GM21367 (cell line): Measurements from ENCODE around the gene CFAP91.
A peak's percentile ranks its signal among the peaks of the same experiment; 100 is the strongest.
"Not testable (repeated sequence)": the region's sequence is repeated elsewhere in the genome, so short reads cannot be mapped to it uniquely, and the experiment has no call there.

Experiments used
- ATAC-seq: cut with Tn5 transposase; IDR thresholded peaks from one replicate; pipeline ENCODE4 v1.9.1; 2021; ENCODE audit not compliant: unreplicated experiment

CFAP91 gene

DNA sequence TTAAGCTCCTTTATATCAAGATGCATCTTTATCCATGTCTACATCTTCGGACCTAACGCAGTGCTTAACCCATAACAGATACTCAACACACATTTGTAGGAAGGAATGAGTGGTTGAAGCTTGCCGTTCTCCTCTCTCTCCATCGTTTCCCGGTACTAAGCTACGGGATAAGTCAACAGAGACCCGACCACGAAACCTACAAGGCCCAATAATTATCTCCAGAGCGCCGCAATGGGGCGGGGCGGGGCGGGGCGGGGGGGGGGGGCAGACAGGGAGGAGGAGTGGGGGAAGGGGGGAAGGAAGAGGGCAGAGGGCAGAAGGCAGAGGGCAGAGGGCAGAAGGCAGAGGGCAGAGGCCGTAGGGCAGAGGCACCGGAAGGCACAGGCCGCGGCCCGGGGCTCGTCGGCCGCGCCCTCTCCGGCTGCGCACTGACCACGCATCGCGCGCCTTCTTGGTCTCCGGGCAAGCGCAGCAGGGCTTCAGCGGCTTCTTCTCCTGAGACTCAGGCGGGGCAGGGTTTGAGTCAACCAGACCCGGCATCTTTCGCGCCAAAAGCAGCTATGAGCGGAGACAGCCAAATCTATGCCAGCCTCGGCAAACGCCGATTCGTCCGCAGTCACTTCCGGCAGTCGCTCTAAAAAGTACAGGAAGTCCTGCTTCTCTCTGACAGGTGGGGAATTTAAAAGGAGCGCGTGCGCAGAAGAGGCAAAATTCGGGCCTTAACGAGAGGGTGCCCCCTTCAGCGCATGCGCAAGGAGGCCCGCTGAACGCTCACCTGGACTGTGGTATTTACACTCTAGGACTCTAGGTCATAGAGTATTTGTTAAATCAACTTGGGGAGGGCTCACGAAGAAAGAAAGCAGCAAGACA lies 25.8 kb upstream of the CFAP91 start, which contains the start of gene COX17:
TSS of gene COX17 (minus strand) at position 636 of the 870 bp plus-strand sequence. CDS start at position 540, 96 bp downstream.
- ATAC-seq: peak; percentile 85

DNA sequence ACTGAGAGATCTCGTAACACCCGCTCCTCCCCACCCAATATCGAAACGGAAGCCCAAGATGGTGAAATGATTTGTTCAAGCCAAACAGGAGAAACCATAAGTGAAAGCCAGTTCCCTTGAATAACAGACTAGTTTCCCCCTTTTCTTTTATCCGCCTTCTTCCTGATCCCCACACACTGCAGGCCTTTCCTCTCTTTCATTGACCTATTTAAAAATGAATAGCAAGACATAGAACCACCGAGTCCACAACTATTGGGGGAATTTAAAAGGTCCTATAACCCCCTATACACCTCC lies 25.2 kb upstream of the CFAP91 start:
- no peak for ATAC-seq

DNA sequence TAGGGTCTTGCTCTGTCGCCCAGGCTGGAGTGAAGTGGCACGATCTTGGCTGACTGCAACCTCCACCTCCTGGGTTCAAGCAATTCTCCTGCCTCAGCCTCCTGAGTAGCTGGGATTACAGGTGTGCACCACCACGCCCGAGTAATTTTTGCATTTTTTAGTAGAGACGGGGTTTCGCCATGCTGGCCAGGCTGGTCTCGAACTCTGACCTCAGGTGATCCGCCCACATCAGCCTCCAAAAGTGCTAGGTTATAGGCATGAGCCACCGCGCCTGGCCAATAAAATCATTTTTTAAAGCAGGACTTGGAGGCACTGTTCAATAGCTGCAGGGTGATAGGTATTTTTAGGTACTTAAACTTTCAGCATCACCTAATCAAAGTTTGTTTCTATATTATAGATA lies 24.6 kb upstream of the CFAP91 start:
- not testable (repeated sequence) for ATAC-seq

DNA sequence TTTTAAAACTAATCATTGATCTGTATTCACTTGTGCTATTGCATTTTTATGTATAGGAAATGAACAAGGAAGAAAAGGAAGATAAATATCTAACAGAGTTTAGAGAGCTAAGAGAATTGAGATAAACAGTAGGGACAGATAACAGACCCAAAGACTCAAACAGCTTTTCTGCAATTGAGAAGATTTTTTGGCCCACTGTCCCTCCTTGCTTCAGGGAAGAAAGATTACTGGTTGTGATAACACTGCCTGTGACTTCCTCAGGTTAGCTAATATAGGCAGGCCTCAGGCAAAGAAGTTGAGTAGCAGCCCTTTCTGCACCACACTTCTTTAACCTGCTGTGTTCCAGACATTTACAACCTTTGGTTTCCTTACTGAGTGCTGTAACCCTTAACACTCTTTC lies 22.9 kb upstream of the CFAP91 start:
- no peak for ATAC-seq

DNA sequence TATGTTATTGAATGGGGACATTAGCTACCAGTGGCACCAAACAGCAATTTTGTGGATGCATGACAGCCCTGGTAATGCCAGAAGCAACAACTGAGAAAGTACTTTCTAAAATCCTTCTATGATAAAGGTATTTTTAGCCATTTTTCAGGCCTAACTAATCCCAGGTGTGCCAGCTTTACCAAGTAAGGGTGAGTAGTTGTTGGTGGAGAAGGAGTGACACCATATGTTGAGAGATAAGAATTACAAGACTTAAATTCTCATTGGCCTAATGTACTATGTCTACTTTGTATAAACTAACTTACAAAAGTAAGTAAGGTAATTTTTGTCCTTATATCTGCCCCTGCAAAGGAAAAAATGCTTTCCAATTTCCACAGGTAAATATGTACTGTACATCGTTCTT lies 21.5 kb upstream of the CFAP91 start:
- no peak for ATAC-seq

DNA sequence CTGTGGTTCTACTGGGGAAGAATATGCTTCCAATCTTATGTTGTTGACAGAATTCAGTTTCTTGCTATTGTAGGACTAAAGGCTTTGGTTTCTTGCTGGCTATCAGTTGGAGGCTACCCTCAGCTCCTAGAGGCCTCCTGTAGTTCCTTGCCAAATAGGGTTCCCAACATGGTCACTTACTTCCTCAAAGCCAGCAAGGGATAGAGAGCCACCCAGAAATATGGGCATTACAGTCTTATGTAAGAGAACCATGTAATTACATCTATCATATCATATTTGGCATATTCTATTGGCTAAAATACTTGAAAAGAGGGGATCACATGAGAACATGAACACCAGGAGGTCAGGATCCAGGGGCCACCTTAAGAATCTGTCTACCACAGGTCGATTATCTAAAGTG lies 19.4 kb upstream of the CFAP91 start:
- no peak for ATAC-seq

DNA sequence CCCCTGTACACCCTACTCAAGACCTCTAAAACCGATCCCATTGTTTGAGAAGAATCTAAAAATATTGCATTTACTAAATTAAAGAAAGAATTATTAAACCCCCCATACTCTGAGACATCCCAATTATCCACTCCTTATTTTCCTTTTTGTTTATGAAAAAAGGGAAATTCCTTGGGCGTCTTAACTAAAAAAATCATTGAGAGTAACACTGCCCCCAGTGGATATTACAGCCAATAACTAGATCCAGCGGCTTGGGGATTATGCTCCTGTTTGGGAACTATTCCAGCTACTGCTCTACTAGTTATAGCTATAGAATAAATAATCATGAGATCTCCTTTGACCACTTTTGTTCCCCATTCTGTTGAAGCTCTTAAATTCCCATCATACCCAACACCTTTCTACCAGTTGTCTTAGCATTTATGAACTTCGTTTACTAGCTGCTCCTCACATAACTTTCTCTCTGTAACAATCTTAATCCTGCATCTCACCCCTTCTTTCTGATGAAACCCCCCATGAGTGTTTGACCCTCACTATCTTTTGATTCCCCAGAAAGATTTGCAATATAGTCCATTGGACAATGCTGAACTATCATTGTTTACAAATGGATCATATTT lies 12.7 kb upstream of the CFAP91 start:
- ATAC-seq: no peak

DNA sequence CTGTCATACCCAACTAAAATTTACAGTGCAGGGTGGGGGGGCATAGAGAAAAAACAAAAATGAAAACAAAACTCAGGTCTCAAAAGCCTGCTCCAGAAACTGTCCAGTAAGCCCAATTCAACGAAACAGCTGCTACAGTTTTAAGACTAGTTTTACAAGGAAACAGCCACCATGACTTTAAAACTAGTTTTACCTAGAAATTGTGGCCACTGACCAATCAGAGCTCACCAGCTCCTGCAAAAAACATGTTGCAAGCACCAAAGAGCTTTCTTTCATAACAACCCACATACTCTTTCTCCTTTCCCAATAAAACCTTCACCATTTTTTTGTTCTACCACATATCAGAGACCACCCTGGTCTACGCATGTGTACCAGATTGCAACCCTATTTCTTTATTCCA lies 7.3 kb upstream of the CFAP91 start:
- ATAC-seq: no peak

DNA sequence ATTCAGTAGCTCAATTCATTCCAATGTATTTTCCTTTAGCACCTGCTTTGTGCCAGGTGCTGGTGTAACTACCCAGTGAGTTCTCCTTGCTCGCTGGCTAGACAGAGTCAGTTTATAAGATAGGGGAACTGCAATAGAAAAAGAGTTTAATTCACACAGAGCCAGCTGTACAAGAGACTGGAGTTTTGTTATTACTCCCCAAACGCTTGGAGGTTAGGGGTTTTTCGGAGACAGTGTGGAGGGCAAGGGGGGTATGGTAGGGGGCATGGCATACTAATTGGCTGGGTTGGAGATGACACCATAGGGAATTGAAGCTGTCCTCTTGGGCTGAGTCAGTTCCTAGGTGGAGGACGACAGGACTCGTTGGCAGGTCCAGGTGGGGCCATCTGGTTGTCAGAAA lies 5.4 kb upstream of the CFAP91 start:
- ATAC-seq: no peak

DNA sequence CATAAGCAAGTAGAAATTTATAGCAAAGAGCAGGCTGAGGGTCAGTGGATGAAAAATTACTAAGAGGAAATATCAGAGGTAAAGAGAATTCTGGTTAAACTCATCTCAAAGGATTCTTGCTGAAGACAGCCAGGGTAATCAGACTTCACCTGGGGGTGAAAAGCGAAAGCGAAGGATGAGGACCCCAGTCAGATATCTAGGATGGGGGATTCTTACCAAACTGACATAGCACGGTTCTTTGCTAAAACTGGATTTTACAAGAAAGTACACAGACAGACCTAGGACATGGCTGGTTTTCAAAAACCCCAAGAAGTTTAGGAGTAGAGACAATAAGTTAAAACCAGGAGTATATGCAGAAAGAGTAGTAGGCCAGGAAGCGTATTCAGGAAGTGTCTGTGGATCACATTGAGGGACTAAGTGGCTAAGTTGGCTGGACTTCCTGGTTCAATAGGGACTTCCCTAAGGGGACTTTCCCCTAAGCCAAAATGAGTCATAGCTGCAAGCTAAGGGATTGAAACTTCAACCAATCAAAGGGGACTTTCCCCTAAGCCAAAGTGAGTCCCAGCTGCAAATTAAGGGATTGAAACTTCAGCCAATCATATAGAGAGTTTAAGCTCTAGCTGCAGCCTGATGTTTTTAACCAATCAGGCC lies 2.4 kb upstream of the CFAP91 start:
- ATAC-seq: no peak

DNA sequence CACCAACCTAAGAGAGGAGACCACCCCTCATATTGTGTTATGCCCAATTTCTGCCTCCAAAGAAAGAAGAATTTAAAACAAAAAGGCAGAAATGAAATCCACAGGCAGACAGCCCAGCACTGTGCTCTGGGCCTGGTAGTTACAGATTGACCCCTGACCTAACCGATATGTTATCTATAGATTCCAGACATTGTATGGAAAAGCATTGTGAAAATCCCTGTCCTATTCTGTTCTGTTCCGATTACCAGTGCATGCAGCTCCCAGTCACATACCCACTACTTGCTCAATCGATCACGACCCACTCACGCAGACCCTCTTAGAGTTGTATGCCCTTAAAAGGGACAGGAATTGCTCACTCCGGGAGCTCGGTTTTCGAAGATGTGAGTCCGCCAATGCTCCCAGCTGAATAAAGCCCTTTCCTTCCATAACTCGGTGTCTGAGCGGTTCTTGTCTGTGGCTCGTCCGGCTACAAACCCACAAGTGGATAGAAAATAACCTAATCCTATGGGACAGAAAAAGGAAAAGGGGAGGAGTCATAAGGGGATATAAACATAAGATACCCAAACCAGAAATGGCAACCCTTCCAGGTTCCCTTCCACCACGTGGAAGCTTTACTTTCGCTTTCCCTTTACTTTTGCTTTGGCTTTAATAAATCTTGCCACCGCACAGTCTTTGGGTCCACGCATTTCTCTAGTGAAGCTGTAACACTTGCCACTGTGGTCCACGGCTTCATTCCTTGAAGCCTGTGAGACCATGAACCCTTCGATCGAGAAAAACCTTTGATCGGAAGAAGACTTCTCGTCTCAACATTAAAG lies 1.7 kb upstream of the CFAP91 start:
- ATAC-seq: no peak

DNA sequence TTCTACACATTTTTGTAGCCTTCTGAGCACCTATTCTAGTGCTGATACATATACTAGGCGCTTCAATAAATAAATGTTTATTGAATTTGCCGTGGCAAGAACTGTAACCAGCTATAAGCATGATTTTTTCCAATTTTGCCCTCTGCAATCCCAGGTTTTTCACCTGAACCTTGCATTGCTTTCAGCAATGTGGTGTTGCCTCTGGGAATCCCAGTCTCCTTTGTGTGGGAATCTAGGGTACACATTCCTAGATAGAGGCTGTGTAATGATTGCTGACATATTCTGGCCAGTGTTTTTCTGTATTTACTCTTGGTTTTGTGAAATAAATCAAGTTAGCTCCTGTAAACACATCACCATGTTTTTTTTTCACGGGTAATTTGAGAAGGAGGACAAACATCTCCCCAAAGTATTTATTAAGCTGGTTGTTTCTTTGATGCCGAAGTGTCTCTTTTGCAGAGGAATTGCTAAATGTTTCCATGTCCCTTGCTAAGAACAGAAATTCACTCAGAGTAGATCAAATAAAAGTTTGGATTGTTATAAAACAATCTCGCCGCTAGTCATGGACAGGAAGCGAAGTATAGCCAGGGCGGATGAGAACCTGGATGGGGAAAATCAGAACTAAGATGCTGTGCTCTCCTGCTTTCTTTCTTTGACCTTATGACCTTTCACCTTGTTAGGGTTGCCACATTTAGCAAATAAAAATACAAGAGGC lies 1.2 kb downstream of the CFAP91 start:
- ATAC-seq: no peak

DNA sequence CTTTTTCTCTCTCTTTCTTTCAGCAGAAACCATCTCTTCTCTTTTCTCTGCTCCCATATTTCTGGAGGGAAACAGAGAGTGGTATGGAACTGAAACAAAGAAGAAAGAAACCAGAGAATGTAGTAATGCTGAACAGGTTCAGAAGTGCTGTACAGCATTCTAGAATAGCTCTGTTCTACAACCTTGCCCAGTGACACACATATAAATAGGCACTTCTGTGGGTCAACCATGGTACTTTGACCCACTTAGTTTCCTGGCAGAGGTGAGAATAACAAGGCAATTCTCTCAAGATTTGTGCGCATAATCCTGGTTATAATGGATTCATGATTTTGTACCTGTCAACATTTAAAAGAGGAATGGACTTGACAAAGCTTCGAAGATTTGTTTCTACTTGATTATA lies 12.3 kb downstream of the CFAP91 start:
- ATAC-seq: no peak

DNA sequence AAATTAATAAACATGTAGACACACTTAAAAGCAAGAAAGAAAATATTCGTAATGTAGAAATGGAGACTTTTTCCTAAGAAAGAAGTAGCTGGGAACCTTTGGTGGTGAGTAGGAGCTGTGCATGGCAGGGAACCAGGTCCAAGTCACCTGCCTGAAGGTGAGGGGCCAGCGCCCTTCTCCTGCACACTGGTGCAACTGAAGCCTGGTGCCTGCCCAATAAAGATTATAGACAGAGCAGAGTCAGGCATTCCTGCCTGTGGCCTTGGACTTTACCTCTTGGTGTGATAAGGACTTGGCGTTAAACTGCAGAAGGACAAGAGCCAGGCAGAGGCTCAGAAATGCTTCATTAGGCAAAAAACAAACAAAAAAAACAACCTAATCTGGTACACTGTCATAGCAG lies 14.2 kb downstream of the CFAP91 start:
- no peak for ATAC-seq

DNA sequence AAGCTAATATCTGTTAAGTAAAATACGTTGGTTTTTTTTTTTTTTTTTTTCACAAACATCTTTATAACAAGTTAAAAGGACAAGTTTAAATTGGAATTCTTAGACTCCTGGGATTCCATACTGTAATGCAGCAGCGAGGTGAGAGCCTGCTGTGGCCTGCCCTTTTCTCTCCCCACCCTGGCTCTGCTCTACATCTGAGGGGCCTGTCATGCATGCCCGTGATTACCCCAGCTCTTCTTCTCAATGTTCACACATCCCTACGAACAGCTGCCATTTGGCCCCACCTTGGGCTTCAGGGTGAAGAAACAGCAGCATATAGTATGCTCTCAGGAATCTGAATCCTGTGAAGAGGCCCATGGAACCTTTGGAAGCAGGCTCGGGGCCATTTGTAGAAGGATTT lies 14.7 kb downstream of the CFAP91 start:
- no peak for ATAC-seq

DNA sequence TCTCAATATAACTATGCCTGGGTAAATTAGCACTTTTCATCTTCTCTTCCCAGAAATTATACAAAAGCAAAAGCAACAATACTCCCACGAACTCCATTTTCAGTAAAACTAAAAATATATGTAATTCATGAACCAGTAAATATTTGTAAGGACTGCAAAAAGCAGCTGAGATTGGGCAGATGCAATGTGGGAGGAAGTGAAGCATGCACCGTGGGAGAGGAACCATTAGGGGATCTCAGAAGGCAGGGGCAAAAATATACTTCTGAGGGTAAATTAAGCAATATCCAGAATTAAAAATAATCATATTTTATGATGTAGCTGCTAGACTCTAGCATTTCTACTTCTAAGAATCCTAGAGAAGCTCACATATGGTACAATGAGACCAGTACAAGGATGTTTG lies 20.2 kb downstream of the CFAP91 start:
- ATAC-seq: no peak

DNA sequence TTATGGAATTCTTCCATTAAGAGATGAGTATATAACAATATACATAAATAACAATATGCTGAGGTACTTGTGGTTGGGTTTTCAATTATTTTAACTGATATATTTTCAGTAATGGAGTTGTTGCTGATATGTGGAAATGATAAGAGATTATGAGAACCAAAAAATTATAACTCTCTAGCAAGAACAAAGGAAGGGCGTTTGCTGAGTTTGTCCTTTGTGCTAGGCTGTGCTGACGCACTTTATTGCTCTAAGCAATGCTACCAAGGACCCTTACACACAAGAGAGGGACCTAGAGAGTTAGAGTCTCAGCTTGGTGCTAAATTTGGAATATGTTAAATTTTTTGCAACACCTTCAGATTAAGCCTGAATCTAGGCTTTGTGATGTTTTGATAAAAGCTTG lies 24.1 kb downstream of the CFAP91 start:
- no peak for ATAC-seq

DNA sequence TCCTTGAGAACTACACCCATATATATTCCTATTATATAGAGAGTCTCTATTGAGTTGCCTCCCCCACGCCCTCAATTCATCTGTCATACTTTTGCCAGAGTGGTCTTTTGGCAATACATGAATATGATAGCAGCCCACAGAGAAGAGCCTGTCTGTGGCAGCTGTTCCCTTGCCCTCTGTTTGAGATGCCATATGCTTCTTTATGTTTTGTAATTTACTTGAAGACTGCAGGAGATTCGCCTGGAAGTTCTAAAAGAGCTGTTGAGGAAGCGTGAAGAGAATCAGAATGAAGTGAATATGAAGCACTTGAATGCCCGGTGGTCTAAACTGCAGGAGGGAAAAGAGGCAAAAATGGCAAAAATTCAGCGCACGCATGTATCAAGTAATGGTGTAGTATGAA lies 27.2 kb downstream of the CFAP91 start:
- no peak for ATAC-seq

DNA sequence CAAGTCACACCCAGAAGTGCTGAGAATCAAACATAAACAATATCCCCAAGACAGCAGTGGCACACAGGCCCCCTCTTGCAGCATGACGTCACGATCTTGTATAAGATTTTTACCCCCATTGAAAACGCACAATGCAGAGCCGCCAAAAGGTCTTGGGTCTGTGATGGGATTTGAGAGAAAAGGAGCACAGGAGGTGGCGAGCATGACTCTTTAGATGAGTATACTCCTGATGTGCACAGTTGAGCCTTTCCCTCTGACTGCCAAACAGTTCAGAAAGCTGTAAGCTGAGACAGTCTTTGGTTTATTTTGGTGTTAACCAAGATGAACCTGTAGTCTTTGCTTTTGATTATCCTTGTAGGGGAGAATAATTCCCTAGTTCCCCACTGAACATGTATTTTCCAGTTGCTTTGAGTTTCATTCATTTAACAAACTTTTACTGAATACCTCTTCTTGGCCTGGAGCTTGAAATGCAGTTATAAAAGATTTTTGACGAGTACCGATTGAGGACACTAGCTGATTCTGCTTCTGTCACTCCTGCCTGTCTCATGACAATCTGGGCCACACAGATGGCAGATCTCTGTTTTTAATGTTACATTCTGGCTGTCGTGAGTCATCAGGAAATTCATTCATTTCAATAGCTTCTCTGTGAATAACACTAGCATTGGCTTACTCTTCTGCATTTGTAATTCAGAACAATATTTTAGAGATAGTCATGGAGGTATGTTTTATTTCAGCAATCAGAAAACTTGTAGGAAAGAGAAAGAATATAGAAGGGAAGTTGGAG lies 28.9 kb downstream of the CFAP91 start:
- ATAC-seq: no peak

DNA sequence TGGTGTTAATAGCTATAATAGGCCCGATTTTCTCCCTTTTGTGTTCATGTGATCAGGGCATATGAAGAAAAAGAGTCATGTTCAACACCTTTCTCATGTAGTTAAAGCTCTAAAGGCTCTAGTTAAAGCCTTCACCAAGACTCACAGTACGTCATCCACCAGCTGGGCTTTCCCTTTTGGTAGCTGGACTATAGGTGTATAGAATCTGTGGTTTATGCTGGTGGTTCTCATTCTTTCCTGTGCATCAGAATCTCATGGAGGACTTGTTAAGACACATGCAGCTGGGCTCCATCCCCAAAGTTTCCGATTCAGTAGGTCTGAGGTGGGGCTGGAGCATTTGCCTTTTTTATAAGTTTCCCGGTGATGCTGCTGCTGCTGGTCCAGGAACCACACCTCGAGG lies 31.0 kb downstream of the CFAP91 start:
- no peak for ATAC-seq
